Spleen (tissue), 11 donors: Measurements from ENCODE around the gene NPHP3. TPM values are rescaled to one million over a fixed set of nuclear protein-coding genes. Genes with fewer than 3 reads are reported as not detected.
"Not testable (repeated sequence)": the region's sequence is repeated elsewhere in the genome, so short reads cannot be mapped to it uniquely, and the experiment has no call there.

Source experiments
- DNase-seq: peaks from one replicate; pipeline ENCODE4 v3.0.0-alpha.2; 2020
- H3K27ac ChIP-seq, 8 donors: fragments of 200-600 bp; sonication (generic) in 7 of 8; 1 replicate in 4 of 8; 2 replicates in 4 of 8; pipeline versions ENCODE4 v1.5.0 to v1.8.0; 2016 to 2021; ENCODE audit warnings: inconsistent platforms in 4 of 8, mild to moderate bottlenecking in 4 of 8, moderate library complexity in 1 of 8
- H3K27me3 ChIP-seq, 7 donors: fragments of 200-600 bp; sonication (generic) in 6 of 7; replicated peaks in 1 of 7; 1 replicate in 4 of 7; 2 replicates in 3 of 7; pipeline versions ENCODE4 v1.5.0 to v1.8.0; 2016 to 2021; ENCODE audit warnings: inconsistent platforms in 3 of 7, mild to moderate bottlenecking in 1 of 7
- H3K36me3 ChIP-seq, 6 donors: fragments of 200-600 bp; sonication (generic) in 5 of 6; 1 replicate in 4 of 6; 2 replicates in 2 of 6; pipeline versions ENCODE4 v1.5.0 to v1.8.0; 2016 to 2021; ENCODE audit warnings: inconsistent platforms in 2 of 6
- H3K4me1 ChIP-seq, 6 donors: fragments of 200-600 bp; sonication (generic) in 5 of 6; 1 replicate in 3 of 6; 2 replicates in 3 of 6; pipeline versions ENCODE4 v1.5.0 to v1.8.0; 2016 to 2021; ENCODE audit warnings: inconsistent platforms in 3 of 6
- H3K4me3 ChIP-seq, 8 donors: fragments of 200-600 bp; sonication (generic) in 7 of 8; 1 replicate in 4 of 8; 2 replicates in 4 of 8; pipeline versions ENCODE4 v1.5.0 to v1.8.0; 2016 to 2021; ENCODE audit warnings: inconsistent platforms in 4 of 8, mild to moderate bottlenecking in 4 of 8, moderate library complexity in 2 of 8
- H3K9me3 ChIP-seq, 8 donors: fragments of 200-600 bp; sonication (generic) in 7 of 8; 1 replicate in 4 of 8; 2 replicates in 4 of 8; pipeline versions ENCODE4 v1.5.0 to v1.8.0; 2016 to 2021; ENCODE audit warnings: inconsistent platforms in 4 of 8
- CTCF ChIP-seq, 11 experiments: fragments of 200-600 bp in 7 of 11; fragments of 450-650 bp in 4 of 11; sonication (generic) in 4 of 11; IDR thresholded peaks in 8 of 11; conservative IDR thresholded peaks in 3 of 11; 1 replicate in 7 of 11; 2 replicates in 4 of 11; pipeline versions ENCODE4 v1.4.0 to v1.8.0; 2016 to 2021; ENCODE audit warnings: antibody characterized with exemption in 11 of 11, inconsistent platforms in 4 of 11, mild to moderate bottlenecking in 1 of 11
- POLR2A ChIP-seq, 3 donors: fragments of 450-650 bp; IDR thresholded peaks; one replicate each; pipeline ENCODE4 v1.5.1; 2017; ENCODE audit warnings: antibody characterized with exemption in 3 of 3, mild to moderate bottlenecking in 1 of 3
- POLR2AphosphoS5 ChIP-seq, 3 donors: sonication (generic); formaldehyde crosslinking; IDR thresholded peaks; one replicate each; pipeline ENCODE4 v1.5.1; 2017; ENCODE audit warnings: antibody characterized with exemption in 3 of 3
- WGBS, 5 donors: extraction: QIAGEN DNeasy Blood & Tissue Kit in 3 of 5; methylation state at CpG; one replicate each; pipeline versions ENCODE4 v1.1.5 to v1.1.7; 2013 to 2018; 5-methylcytosine and 5-hydroxymethylcytosine counted together
- intact Hi-C: fragments of 100-400 bp; cut with DNase I; formaldehyde crosslinking; loops from one replicate; pipeline ENCODE4 v1.15.0; 2023; ENCODE audit warnings: low total_unique reads
- polyA plus RNA-seq, 3 donors: library from polyadenylated mRNA; stranded (reverse); fragments of 200-250 nt; gene quantifications; one replicate each; pipeline ENCODE4 v1.2.1, GENCODE V29; 2013
- total RNA-seq, 7 donors: library from RNA; depleted of rRNA in 3 of 7; stranded (reverse); fragments of >200 nt in 3 of 7; fragmentation: NEBNext Ultra II Directional in 4 of 7; extraction: Animal tissue kit (Norgen Biotek cat#: 25700) in 4 of 7; gene quantifications; one replicate each; pipeline versions ENCODE4 v1.1.0 to v1.2.1, GENCODE V29; 2016 to 2021
- donor health status: healthy with polysubstance abuse.
- donor health status: DM: no; HTN: no; CAD: no; lungs with moderate emphysema.
- donor health status: DM: no; HTN: no; CAD: no.
- donor health status: Bipolar disorder and iron deficiency.
- donor health status: healthy.
- donor health status: DM: no; HTN: no; CAD: no.
- donor health status: DM: yes; HTN: yes; CAD: no.

The NPHP3 gene
- total and polyA plus RNA-seq, 10 donors: 4.6 to 66.7 (median 30.9) TPM

- H3K4me3 ChIP-seq: no peak overlapping the region
- no peaks in the 10 kb centered on the region for H3K4me1 ChIP-seq
- intact Hi-C loops: no loop called here
- no peaks in the 10 kb centered on the region for H3K27me3 ChIP-seq
- H3K9me3 ChIP-seq: no peaks in the 10 kb centered on the region
- no peaks in the 10 kb centered on the region for H3K36me3 ChIP-seq
- no peak for DNase-seq
- no peak for TF ChIP-seq POLR2A (IDR thresholded peaks at IDR 0.05)
- no peak for TF ChIP-seq CTCF (IDR thresholded peaks at IDR 0.05 in 8 of 11, conservative IDR thresholded peaks at IDR 0.05 in 3 of 11)
- TF ChIP-seq POLR2AphosphoS5 (IDR thresholded peaks at IDR 0.05): no peak
- no peak overlapping the region for H3K27ac ChIP-seq
Measured at GRCh38 chr3:132753946-132754345, 31.7 kb upstream of the NPHP3 start.

GRCh38 chr3:132749786-132750185 is 27.6 kb upstream of the NPHP3 start:
- WGBS, 5 donors: 81 to 93% (median 90%) methylated on average over 1 of the region's 1 CpG
- no peak overlapping the region for H3K27ac ChIP-seq
- intact Hi-C loops: no loop called here
- no peaks in the 10 kb centered on the region for H3K36me3 ChIP-seq
- no peak for DNase-seq
- no peak overlapping the region for H3K4me3 ChIP-seq
- no peaks in the 10 kb centered on the region for H3K9me3 ChIP-seq
- peaks cover 0 to 6% (median 0%) of the 10 kb centered on the region in 7 donors for H3K27me3 ChIP-seq
- TF ChIP-seq POLR2A (IDR thresholded peaks at IDR 0.05) (no peak), CTCF (IDR thresholded peaks at IDR 0.05 in 8 of 11, conservative IDR thresholded peaks at IDR 0.05 in 3 of 11) (no peak), POLR2AphosphoS5 (IDR thresholded peaks at IDR 0.05) (no peak)
- no peaks in the 10 kb centered on the region for H3K4me1 ChIP-seq

GRCh38 chr3:132746720-132747119 is 24.5 kb upstream of the NPHP3 start:
- intact Hi-C loops, DNase-seq, H3K4me1 ChIP-seq, H3K36me3 ChIP-seq, H3K27ac ChIP-seq, H3K4me3 ChIP-seq, H3K27me3 ChIP-seq, H3K9me3 ChIP-seq: not testable (repeated sequence)
- WGBS, 5 donors: 80 to 87% (median 82%) methylated on average over 8 to 9 of the region's 9 CpGs

GRCh38 chr3:132738314-132738713 is 16.1 kb upstream of the NPHP3 start:
- Histone ChIP-seq H3K9me3 (peaks cover 0 to 6% (median 0%) of the 10 kb centered on the region in 8 donors), H3K27me3 (no peaks in the 10 kb centered on the region), H3K4me1 (no peaks in the 10 kb centered on the region), H3K36me3 (no peaks in the 10 kb centered on the region), H3K4me3 (no peak overlapping the region), H3K27ac (no peak overlapping the region)
- TF ChIP-seq CTCF (IDR thresholded peaks at IDR 0.05 in 8 of 11, conservative IDR thresholded peaks at IDR 0.05 in 3 of 11): no peak
- intact Hi-C loops: loop anchor here (10.0 kb wide), 1 partner anchor 296 kb away; the partner anchor contains the start of gene TMEM108
- DNase-seq: no peak
- 88 to 98% (median 90%) methylated on average over 1 of the region's 1 CpG for WGBS, 5 donors

GRCh38 chr3:132735589-132735988 is 13.4 kb upstream of the NPHP3 start:
- DNase-seq: no peak
- intact Hi-C loops: loop anchor here (10.0 kb wide), 1 partner anchor 299 kb away; the partner anchor contains the start of gene TMEM108
- no peak overlapping the region for H3K27ac ChIP-seq
- H3K36me3 ChIP-seq: no peaks in the 10 kb centered on the region
- H3K4me3 ChIP-seq: no peak overlapping the region
- TF ChIP-seq CTCF (IDR thresholded peaks at IDR 0.05 in 8 of 11, conservative IDR thresholded peaks at IDR 0.05 in 3 of 11): no peak
- no peaks in the 10 kb centered on the region for H3K4me1 ChIP-seq
- H3K9me3 ChIP-seq: no peaks in the 10 kb centered on the region
- peaks cover 0 to 17% (median 0%) of the 10 kb centered on the region in 7 donors for H3K27me3 ChIP-seq
